ENCODE data around the gene NIPA2. TPM values are rescaled to one million over a fixed set of nuclear protein-coding genes. Genes with fewer than 3 reads are reported as not detected.

The NIPA2 gene
- total and polyA plus RNA-seq, 2 of the 13 experiments (the other 11 are each of a cell fraction or from before 2014, with no cell fraction given): 29.0 to 56.2 TPM

DNA sequence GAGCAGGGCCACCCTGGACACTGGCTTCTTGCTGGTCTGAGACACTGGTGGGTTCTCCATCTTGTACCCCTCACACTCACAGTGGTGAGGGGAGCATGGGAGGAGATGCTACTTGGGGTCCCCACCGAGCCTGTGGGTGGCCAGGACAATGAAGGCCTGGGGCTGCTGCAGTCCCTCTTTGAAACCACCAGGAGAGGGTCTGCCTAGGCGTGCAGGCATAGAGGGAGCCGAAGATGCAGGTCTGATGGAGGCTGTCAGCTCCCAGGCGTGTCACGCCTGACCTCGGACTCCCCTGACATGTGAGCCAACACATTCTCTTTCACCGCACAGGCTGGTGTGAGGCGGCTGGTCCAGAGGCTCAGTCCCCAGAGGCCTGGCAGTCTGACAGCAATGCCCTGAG lies 39.1 kb downstream of the NIPA2 start:
- no peak overlapping the region for H3K4me2 ChIP-seq (ENCODE audit: low read depth, low read length)
- in situ Hi-C loops (cut with HindIII; ENCODE audit: extremely low pct_ligation_motif_present, low pct_unique_long_range_greater_than_20kb): no loop called here
- H3K4me1 ChIP-seq (ENCODE audit: insufficient read depth, low read length): no peaks in the 10 kb centered on the region
- H3K9ac ChIP-seq (ENCODE audit: insufficient read depth, low read depth, low read length): no peak overlapping the region
- ATAC-seq (peak; percentile 49), FAIRE-seq (no peak), DNase-seq (ENCODE audit: low spot score) (no peak)
- H3K36me3 ChIP-seq (replicated peaks in 1 of 2; ENCODE audit: control insufficient read depth in 1 of 2, insufficient read depth in 2 of 2, low read length in 2 of 2): peaks cover 25 to 55% of the 10 kb centered on the region in 2 experiments
- BruUV-seq (replicated peaks): no TSS peak
- H3K4me3 ChIP-seq (replicated peaks in 1 of 3; ENCODE audit: insufficient read depth in 1 of 3, low read depth in 2 of 3, low read length in 3 of 3): no peak overlapping the region
- no peaks in the 10 kb centered on the region for H3K79me2 ChIP-seq (ENCODE audit: insufficient read depth, low read length)
- no peaks in the 10 kb centered on the region for H3K27me3 ChIP-seq (ENCODE audit: control insufficient read depth in 1 of 2, insufficient read depth in 2 of 2, low read length in 2 of 2)
- no peak for TF ChIP-seq RARA (CRISPR knock-in tag; IDR thresholded peaks at IDR 0.05)
- TF ChIP-seq ZNF891 (CRISPR knock-in tag; IDR thresholded peaks at IDR 0.05): no peak
- TF ChIP-seq ZNF333 (CRISPR knock-in tag; IDR thresholded peaks at IDR 0.05; ENCODE audit: borderline replicate concordance): no peak
- no peak for TF ChIP-seq GABPB1 (CRISPR knock-in tag; IDR thresholded peaks at IDR 0.05)
- TF ChIP-seq BHLHE40 (IDR thresholded peaks at IDR 0.05; ENCODE audit: low read length): no peak
- no peak for TF ChIP-seq EED (CRISPR knock-in tag; IDR thresholded peaks at IDR 0.05)
- TF ChIP-seq PITX1 (CRISPR knock-in tag; IDR thresholded peaks at IDR 0.05): no peak
- TF ChIP-seq ZNF878 (CRISPR knock-in tag; IDR thresholded peaks at IDR 0.05): no peak
- TF ChIP-seq KLF9 (CRISPR knock-in tag; IDR thresholded peaks at IDR 0.05; ENCODE audit: low read depth): no peak
- no peak for TF ChIP-seq ZNF557 (CRISPR knock-in tag; IDR thresholded peaks at IDR 0.05)
- TF ChIP-seq, protein P1, sequence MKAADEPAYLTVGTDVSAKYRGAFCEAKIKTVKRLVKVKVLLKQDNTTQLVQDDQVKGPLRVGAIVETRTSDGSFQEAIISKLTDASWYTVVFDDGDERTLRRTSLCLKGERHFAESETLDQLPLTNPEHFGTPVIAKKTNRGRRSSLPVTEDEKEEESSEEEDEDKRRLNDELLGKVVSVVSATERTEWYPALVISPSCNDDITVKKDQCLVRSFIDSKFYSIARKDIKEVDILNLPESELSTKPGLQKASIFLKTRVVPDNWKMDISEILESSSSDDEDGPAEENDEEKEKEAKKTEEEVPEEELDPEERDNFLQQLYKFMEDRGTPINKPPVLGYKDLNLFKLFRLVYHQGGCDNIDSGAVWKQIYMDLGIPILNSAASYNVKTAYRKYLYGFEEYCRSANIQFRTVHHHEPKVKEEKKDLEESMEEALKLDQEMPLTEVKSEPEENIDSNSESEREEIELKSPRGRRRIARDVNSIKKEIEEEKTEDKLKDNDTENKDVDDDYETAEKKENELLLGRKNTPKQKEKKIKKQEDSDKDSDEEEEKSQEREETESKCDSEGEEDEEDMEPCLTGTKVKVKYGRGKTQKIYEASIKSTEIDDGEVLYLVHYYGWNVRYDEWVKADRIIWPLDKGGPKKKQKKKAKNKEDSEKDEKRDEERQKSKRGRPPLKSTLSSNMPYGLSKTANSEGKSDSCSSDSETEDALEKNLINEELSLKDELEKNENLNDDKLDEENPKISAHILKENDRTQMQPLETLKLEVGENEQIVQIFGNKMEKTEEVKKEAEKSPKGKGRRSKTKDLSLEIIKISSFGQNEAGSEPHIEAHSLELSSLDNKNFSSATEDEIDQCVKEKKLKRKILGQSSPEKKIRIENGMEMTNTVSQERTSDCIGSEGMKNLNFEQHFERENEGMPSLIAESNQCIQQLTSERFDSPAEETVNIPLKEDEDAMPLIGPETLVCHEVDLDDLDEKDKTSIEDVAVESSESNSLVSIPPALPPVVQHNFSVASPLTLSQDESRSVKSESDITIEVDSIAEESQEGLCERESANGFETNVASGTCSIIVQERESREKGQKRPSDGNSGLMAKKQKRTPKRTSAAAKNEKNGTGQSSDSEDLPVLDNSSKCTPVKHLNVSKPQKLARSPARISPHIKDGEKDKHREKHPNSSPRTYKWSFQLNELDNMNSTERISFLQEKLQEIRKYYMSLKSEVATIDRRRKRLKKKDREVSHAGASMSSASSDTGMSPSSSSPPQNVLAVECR (CRISPR knock-in tag; IDR thresholded peaks at IDR 0.05; ENCODE audit: borderline replicate concordance): no peak
- H3K9me3 ChIP-seq (ENCODE audit: low read length): no peaks in the 10 kb centered on the region
- POLR2A ChIA-PET: no interaction called here
- no peak overlapping the region for H3K27ac ChIP-seq (ENCODE audit: extremely low read length, insufficient read depth, low read length)
- H2AFZ ChIP-seq (ENCODE audit: low read length): no peak overlapping the region
- no peaks in the 10 kb centered on the region for H4K20me1 ChIP-seq (ENCODE audit: insufficient read depth, low read length)
- intact Hi-C loops (cut with micrococcal nuclease; ENCODE audit: unreplicated experiment): loop anchor here (5.0 kb wide), 1 partner anchor 35 kb away; no protein-coding TSS in a partner anchor
- WGBS (ENCODE audit: low lambda C conversion rate): 98% methylated on average over 7 of the region's 8 CpGs
- CTCF ChIA-PET (ENCODE audit: low intra/inter-chr PET ratio, low total read pairs): no interaction called here
